GM21723 (cell line): ENCODE results near the gene SLC6A8.
"Not testable (repeated sequence)": the region's sequence is repeated elsewhere in the genome, so short reads cannot be mapped to it uniquely, and the experiment has no call there.

ENCODE experiments used
- ATAC-seq: cut with Tn5 transposase; IDR thresholded peaks from one replicate; pipeline ENCODE4 v1.9.1; 2021; ENCODE audit warnings: mild to moderate bottlenecking, moderate library complexity; ENCODE audit not compliant: unreplicated experiment

Gene SLC6A8

GRCh38 chrX:153743468-153744209, 55.9 kb downstream of the SLC6A8 start:
- not testable (repeated sequence) for ATAC-seq

GRCh38 chrX:153744210-153745066, 56.7 kb downstream of the SLC6A8 start:
- no peak for ATAC-seq

- not testable (repeated sequence) for ATAC-seq
Measured at GRCh38 chrX:153745067-153745433, 57.3 kb downstream of the SLC6A8 start.
